Measurements from ENCODE around the gene VPS45.

VPS45 gene

DNA sequence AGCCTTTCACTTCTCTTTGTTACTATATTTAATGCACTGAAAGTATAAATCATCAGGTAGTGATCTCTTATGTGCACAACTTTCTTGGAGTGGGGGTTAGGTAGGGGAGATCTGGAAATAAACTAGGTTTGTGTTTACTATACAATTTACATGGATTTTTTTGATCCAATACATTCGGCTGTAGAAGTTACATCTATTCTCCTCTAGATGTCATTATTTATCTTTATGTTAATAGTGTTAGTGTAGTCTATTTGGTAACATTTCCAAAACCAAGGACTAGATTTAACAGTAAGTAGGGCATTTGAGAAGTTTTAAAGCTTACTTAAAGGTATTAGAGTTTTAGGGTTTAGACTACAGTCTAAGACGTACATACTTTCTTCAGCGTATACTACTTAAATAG, 5.4 kb downstream of the VPS45 start:
- no peak for DNase-seq (ENCODE audit: low spot score)

GRCh38 chr1:150073516-150073915, 5.9 kb downstream of the VPS45 start:
- no peak for DNase-seq (ENCODE audit: low spot score)

- no peak for DNase-seq (ENCODE audit: low spot score)
Observed at GRCh38 chr1:150076066-150076465, 8.5 kb downstream of the VPS45 start.

DNA sequence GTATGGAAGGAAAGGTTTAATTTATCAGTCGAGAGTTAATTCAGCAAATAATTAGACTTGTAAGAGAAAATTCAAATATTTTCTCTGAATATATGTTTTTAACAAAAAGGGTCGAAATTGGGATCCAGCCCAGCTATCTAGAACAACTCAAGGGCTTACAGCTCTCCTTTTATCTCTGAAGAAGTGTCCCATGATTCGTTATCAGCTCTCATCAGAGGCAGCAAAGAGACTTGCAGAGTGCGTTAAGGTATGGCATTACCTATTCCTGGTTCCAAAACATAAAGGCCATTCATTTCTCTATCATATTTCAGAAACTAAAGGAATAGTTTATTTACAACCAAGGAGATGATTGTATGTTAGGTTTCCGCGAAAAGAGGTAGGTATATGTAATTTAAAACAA, 9.4 kb downstream of the VPS45 start:
- no peak for DNase-seq (ENCODE audit: low spot score)

DNA sequence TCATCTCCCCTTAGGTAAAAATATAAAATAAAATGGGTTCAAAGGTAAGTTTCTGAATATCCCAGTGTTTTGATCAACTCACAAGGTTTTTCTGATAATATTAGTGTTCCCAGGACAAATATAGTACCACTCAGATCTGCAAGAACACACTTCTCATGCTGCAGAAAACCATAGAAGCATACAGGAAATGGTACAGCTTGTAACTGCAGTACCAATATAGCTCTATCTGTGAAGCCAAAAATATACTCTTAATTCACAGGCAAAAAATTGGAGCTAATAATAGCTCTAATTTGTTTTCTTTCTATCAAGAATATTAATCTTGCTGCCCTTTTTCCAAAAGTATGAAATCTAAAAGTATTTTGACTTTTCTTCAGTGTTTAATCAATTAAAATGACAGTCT, 13.2 kb downstream of the VPS45 start:
- DNase-seq (ENCODE audit: low spot score) = no peak

DNA sequence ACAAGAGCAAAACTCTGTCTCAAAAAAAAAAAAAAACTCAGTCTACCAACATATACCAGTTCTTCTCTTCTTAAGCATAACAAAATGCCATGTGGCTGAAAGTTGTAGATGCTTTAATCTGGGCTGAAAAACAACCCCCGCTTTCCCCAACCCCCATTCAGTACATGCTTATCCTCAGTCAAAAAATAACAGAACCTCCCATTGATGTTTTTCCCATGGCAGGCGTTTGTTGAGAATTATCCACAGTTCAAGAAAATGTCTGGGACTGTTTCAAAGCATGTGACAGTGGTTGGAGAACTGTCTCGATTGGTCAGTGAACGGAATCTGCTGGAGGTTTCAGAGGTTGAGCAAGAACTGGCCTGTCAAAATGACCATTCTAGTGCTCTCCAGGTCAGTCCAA, 14.9 kb downstream of the VPS45 start:
- DNase-seq (ENCODE audit: low spot score) = no peak

GRCh38 chr1:150083907-150084306, 16.3 kb downstream of the VPS45 start:
- DNase-seq (ENCODE audit: low spot score) = no peak

GRCh38 chr1:150085406-150085805, 17.8 kb downstream of the VPS45 start:
- DNase-seq (ENCODE audit: low spot score) = no peak

GRCh38 chr1:150087415-150087814, 19.8 kb downstream of the VPS45 start:
- DNase-seq (ENCODE audit: low spot score) = no peak

DNA sequence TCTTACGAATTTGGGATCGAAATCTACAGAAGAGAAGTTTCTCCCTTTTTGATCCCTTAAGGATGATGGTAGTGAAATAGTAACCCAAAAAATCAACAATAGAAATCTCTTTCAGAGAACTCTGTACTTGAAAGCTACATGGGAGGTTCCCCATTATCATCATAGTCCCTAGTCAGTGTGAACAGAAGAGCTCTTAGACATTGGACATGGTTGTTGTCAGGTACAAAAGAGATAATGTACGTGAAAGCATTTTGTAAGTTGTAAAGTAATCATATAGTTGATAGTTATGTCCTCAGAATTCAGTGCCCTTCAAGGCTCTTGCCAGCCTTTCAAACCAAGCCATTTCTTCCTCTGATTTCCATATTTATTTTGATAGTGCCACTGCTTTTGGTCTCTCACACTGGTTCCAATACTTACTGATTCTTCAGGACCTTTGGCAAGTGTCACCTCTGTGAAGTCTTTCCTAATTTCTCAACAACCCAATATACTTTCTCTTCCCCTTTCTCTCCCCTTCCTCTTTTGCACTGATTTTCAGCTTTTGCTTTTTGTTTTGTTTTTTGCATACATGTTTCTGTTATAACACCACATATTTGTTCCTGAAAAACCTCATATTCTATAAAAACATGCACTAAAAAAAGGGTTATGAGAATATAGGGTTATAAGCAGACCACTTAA, 22.4 kb downstream of the VPS45 start:
- DNase-seq (ENCODE audit: low spot score) = no peak

GRCh38 chr1:150092180-150092791, 24.7 kb downstream of the VPS45 start:
- DNase-seq (ENCODE audit: low spot score) = no peak

DNA sequence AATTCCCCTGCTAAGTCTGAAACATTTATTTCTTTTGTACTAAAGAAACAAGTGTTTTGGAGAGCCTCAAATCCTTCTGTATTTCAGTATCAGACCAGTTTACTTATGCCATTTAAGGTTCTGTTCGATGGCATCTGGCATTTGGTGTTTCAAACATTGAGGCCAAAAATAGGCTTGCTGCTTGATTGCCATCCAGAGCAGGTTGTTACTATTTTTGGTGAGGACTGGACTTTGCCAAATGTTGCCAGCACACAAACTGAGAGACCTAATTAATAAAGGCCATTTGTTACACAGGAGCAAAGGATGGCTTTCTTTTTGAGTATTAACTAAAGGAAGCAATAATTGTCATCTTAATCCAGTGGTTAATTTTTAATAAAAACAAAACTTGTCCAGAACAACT, 26.2 kb downstream of the VPS45 start:
- no peak for DNase-seq (ENCODE audit: low spot score)

DNA sequence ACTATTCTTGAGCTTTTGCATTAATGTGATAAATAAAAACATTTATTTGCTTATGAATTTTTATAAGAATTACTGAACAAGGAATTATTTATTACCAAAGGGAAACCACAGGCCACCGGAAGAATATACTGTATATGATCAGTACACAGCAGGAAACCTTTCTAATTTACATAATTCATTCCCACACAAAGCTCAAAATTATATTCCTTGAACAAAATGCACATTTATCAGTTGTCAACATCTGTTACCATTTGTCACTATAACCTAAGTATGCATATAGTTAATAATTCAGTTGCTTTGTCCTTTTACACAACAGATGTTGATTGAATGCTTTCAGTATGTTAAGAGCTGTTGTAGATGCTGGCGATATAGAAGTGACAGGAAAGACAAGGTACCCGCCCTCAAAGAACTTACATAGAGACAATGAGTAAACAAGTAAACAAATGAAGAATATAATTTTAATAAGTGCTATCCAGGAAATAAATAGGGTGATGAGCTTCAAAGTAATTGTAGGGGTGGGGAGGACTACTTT, 27.2 kb downstream of the VPS45 start:
- no peak for DNase-seq (ENCODE audit: low spot score)

DNA sequence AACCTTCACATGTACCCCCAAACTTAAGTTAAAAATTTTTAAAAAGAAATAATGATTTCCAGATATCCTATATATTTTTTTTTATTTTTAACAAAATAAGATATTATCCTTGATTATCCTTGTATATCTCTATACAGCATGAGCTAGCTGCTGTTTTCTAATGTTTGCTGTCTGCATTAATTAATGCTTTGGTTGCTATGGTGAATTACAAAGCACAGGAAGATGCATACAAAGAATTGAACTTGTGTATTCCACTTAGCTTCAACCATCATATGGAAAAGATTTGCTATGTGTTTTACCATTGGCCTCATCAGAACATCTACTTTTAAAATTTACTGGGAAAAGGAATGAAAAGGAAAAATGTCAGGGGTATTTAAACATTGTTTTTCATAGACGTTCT, 35.4 kb downstream of the VPS45 start:
- no peak for DNase-seq (ENCODE audit: low spot score)

GRCh38 chr1:150106341-150106740, 38.8 kb downstream of the VPS45 start:
- DNase-seq (ENCODE audit: low spot score) = no peak

DNA sequence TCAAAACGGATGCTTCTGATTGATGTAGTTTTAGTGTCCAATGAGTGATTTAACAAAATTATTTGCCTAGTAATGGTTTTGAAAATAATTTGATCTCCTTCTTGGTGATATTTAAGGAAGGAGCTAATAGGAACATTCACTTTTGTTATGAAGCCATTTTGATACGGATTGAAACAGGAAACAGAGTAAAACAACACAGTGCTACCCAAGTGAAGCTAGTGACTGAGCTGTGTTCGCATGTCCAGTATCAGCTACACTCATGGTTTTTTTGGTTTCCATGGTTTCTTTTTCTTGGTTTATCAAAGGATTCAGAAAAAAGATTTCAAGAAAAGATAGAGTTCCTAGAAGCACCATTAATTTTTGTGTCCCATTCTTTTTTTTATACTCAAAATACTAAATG, 42.0 kb downstream of the VPS45 start:
- no peak for DNase-seq (ENCODE audit: low spot score)

- DNase-seq (ENCODE audit: low spot score) = no peak
Observed at GRCh38 chr1:150110116-150110515, 42.5 kb downstream of the VPS45 start.

GRCh38 chr1:150111670-150112069, 44.1 kb downstream of the VPS45 start:
- no peak for DNase-seq (ENCODE audit: low spot score)

DNA sequence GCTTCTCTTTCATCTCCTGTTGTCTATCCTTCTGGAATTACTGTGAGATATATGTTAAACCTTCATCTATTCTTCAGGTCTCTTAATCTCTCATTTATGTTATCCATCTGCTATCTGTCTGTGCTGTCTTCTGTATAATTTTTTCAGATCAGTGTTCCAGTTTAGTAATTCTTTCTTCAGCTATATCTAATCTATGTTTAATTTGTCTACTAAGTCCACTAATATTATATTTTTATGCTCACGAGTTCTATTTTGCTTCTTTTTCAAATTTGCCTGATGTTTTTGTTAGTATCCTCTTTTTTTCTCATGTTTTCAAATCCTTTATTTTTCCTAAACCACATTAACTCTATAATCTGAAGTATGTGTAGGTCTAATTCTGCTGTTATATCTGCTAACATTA, 47.5 kb downstream of the VPS45 start:
- no peak for DNase-seq (ENCODE audit: low spot score)

DNA sequence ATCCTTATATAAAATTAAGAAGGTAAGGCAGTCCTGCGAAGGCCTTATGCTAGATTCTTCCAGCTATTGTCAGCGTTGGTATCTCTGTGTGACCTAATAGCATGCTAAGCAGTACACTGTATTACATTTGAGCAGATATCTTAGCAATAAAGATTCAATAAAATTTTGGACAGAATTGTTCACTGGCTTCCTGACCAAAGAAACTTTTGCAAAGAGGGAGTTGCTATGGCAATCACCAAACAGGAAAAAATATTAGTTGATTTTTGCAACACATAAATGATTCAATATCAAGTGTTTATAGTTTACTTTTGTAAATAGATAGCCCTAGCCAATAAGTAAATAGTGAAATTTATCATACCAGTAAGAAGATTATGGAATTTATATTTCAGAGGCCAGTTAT, 51.1 kb downstream of the VPS45 start:
- no peak for DNase-seq (ENCODE audit: low spot score)

GRCh38 chr1:150121236-150121862, 53.8 kb downstream of the VPS45 start:
- no peak for DNase-seq (ENCODE audit: low spot score)

- DNase-seq (ENCODE audit: low spot score) = no peak
Observed at GRCh38 chr1:150126811-150127210, 59.2 kb downstream of the VPS45 start.

DNA sequence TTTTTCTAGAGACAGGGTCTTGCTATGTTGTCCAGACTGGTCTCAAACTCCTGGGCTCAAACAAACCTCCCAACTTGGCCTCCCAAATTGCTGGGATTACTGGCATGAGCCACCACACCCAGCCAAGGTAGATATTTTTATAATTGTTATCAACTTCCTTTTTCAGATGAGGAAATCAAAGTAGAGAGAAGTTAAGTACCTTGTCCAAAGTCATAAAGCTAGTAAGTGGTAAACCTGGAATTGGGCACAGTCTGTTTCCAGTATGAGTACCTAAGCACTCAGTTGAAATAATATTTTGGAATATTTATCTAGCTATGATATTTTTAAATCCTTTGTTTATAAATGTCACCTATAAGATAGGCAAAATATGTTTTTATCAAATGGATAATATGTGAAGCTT, 59.9 kb downstream of the VPS45 start:
- DNase-seq (ENCODE audit: low spot score) = no peak
